Activated CD8-positive, alpha-beta T cell treated with anti-CD3 and anti-CD28 coated beads for 36 hours (primary cell): ENCODE measurements around the gene CNPPD1. TPM values are rescaled to one million over a fixed set of nuclear protein-coding genes. Genes with fewer than 3 reads are reported as not detected.

Experiments
- ATAC-seq: fragments of 200-7000 bp; cut with Tn5 transposase; one replicate; pipeline ENCODE4 v1.10.0; 2021; ENCODE audit warnings: mild to moderate bottlenecking, moderate library complexity
- CTCF ChIA-PET: fragments of 350-600 bp; sonication (Branson Sonifier 250); formaldehyde crosslinking; loops from one replicate; lab custom pipeline; 2021; ENCODE audit warnings: antibody characterized with exemption; lab: Charles Lee
- POLR2A ChIA-PET: fragments of 350-600 bp; sonication (Branson Sonifier 250); formaldehyde crosslinking; loops from one replicate; lab custom pipeline; 2021; ENCODE audit warnings: antibody characterized with exemption; lab: Charles Lee
- DNase-seq: peaks from one replicate; pipeline ENCODE4 v3.0.0-alpha.2; 2020
- H3K27ac Mint-ChIP-seq: one replicate; pipeline ENCODE4 v1.8.0; 2021; ENCODE audit warnings: mild to moderate bottlenecking, mixed read lengths
- H3K27me3 Mint-ChIP-seq: one replicate; pipeline ENCODE4 v1.8.0; 2021; ENCODE audit warnings: mixed read lengths
- H3K36me3 Mint-ChIP-seq: one replicate; pipeline ENCODE4 v1.8.0; 2021; ENCODE audit warnings: low read depth, mixed read lengths
- H3K4me1 Mint-ChIP-seq: one replicate; pipeline ENCODE4 v1.8.0; 2021; ENCODE audit warnings: low read depth, mixed read lengths
- H3K4me3 Mint-ChIP-seq: one replicate; pipeline ENCODE4 v1.8.0; 2021; ENCODE audit warnings: mild to moderate bottlenecking, moderate library complexity, mixed read lengths
- H3K9me3 Mint-ChIP-seq: one replicate; pipeline ENCODE4 v1.8.0; 2021; ENCODE audit warnings: mixed read lengths
- intact Hi-C: fragments of 100-400 bp; cut with micrococcal nuclease; formaldehyde crosslinking; loops from one replicate; pipeline ENCODE4 v1.10.0; 2022
- total RNA-seq, 2 experiments: library from RNA; stranded (reverse); gene quantifications; one replicate each; pipeline ENCODE4 v1.2.3, GENCODE V29; 2021
- TF ChIP-seq, protein P1 (sequence below): fragments of 200-600 bp; IDR thresholded peaks from one replicate; pipeline ENCODE4 v1.8.0; 2022; ENCODE audit warnings: antibody characterized with exemption, mild to moderate bottlenecking

CNPPD1 gene
- total RNA-seq, 2 experiments from 2014 or later: 38.6 to 38.7 TPM

DNA sequence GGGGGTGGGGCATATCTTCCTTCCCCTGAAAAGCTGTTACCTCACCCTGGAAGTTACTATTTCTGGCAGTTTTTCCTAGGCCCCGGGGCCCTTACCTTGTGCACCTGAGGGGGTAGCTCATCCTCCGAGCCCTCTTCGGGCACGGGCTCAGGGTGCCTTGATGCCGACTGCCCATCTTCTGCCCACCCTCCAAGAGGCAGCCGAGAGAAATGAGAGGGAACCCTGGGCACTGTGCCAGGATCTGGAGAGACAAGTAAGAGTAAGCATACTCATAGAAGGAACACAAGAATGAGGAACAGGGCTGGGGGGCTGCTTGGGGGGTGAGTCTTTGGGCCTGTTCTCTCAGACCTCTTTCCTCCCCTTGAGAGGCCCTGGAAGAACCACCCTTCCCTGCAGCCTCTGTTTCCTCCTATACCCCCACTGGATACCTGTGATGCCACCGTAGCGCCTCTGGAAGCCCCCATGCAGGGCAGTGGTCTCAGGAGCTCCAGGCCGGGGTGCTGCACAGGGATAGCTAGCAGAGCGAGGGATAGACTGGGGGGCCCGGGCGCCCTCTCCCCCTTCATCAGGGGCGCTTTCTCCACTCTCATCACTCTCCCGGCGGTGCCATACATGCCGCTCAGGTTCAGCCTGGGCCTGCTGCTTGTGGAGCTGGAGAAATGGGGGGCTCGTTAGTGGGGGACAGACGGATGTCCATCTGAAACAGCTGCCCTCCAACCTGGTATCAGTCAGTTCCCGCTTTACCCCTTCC is 44.1 kb upstream of the CNPPD1 start:
- intact Hi-C loops: no loop called here
- Mint-ChIP-seq H3K9me3 (no peaks in the 10 kb centered on the region), H3K4me3 (no peak overlapping the region), H3K4me1 (peaks cover 27% of the 10 kb centered on the region), H3K27me3 (no peaks in the 10 kb centered on the region), H3K36me3 (peaks cover 66% of the 10 kb centered on the region), H3K27ac (no peak overlapping the region)
- ATAC-seq (no peak), DNase-seq (no peak)
- TF ChIP-seq, protein P1, sequence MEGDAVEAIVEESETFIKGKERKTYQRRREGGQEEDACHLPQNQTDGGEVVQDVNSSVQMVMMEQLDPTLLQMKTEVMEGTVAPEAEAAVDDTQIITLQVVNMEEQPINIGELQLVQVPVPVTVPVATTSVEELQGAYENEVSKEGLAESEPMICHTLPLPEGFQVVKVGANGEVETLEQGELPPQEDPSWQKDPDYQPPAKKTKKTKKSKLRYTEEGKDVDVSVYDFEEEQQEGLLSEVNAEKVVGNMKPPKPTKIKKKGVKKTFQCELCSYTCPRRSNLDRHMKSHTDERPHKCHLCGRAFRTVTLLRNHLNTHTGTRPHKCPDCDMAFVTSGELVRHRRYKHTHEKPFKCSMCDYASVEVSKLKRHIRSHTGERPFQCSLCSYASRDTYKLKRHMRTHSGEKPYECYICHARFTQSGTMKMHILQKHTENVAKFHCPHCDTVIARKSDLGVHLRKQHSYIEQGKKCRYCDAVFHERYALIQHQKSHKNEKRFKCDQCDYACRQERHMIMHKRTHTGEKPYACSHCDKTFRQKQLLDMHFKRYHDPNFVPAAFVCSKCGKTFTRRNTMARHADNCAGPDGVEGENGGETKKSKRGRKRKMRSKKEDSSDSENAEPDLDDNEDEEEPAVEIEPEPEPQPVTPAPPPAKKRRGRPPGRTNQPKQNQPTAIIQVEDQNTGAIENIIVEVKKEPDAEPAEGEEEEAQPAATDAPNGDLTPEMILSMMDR: no peak
- POLR2A ChIA-PET: interaction anchor here (0.9 to 4.6 kb wide), 9 partner anchors 8 to 58 kb away, joined by 3 to 60 read pairs (median 5); partner anchors contain the start of genes ANKZF1, ATG9A, DNAJB2 and GLB1L
- CTCF ChIA-PET: no interaction called here

DNA sequence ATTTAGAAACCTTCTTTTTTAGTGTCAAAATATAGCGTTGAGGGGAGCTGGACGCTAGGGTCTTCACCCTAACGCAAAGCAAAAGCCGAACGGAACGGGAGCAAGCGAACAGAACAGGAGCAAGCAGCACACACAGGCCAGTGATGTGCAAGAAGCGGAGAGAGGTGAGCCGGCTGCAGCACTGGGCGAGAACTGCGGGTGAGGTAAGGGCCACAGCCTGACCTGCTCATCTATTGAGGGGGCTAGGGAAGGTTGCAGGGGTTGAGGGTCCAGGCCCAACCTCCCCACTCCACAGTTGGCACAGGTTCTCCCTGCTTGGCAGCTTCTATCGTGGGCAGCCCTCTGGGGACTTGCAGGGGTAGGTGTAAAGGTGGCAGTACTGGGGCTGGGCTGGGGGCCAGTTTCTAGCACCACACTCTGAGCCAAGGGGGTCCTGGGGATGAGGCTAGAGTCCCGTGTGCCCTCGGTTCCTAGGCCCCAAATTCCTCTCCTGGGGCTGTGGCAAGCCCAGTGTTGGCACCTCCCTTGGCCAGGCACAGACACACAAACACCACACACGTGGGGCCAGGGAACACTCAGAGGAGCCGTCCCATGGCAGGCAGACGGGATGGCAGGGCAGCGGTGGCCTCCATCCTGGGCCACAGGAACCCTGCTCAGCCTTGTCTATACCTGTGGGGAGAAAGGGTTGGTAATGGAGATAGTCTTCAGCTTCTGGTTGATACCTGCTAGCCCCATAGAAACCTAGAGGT is 43.2 kb upstream of the CNPPD1 start:
- no peak for DNase-seq
- CTCF ChIA-PET: interaction anchor here (1.2 to 2.8 kb wide), 6 partner anchors 10 to 224 kb away, joined by 4 to 19 read pairs (median 6); partner anchors contain the start of genes ANKZF1 and ATG9A
- ATAC-seq: no peak
- no peaks in the 10 kb centered on the region for H3K27me3 Mint-ChIP-seq
- POLR2A ChIA-PET: interaction anchor here (0.6 to 4.6 kb wide), 15 partner anchors 9 to 576 kb away, joined by 3 to 60 read pairs (median 5); partner anchors contain the start of genes ANKZF1, ATG9A, DNAJB2 and GLB1L
- no peak overlapping the region for H3K4me3 Mint-ChIP-seq
- peak overlapping the region; percentile 11 for H3K27ac Mint-ChIP-seq
- no peaks in the 10 kb centered on the region for H3K9me3 Mint-ChIP-seq
- peaks cover 25% of the 10 kb centered on the region for H3K4me1 Mint-ChIP-seq
- intact Hi-C loops: no loop called here
- peaks cover 57% of the 10 kb centered on the region for H3K36me3 Mint-ChIP-seq
- TF ChIP-seq, protein P1: no peak

DNA sequence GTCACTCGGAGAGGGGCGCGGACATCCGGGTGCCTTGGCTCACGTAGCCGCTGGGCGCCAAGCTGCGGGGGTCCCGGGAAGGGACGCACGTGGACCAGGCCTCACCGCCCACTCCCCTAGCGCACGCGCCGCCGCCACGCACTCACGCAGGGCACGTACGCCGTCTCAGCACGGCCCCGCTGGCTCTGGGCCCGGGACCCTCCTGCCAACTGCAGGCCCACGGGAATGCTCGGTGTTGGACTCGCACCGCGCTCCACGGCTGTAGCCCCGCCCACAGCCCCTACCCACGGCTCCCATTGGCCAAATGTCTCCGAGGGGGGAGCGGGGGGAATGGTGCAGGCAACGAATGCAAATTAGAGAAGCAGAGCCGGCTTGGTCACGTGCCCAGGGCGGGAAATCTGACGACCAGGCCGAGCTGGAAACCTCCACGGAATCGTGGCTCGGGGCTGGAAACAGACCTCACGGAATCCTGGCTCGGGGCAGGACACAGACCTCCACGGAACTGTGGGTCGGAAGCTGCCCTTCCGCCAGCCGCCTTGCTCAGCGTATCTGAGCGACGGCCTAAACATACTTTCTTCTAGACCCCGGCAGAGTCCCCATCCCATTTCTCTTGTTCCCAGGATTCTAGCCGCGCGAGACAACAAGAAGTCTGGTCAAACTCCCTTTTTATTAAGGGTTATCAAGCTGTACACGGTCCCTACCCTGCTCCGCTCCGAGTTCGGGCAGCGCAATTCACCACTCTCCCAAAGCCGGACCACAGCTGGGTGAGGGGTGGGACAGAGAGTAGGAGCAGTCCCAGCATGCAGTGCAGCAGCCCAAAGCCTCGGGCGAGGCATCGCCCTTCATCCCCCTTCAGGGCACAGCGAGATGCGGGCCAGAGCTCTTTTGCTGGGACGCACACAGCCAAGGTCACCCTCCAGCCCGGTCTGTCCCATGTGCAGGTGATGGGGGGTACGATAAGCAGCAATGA is 42.3 kb upstream of the CNPPD1 start, which contains the start of gene ABCB6:
Gene ABCB6, minus strand, starts transcription at position 227 of the 970 bp plus-strand sequence. CDS start 285 bp downstream, outside the sequence.
- ATAC-seq (peak; percentile 92), DNase-seq (peak; percentile 95)
- Mint-ChIP-seq H3K9me3 (no peaks in the 10 kb centered on the region), H3K4me1 (peaks cover 25% of the 10 kb centered on the region), H3K36me3 (peaks cover 53% of the 10 kb centered on the region), H3K4me3 (peak within 1 kb of the TSS; percentile 88), H3K27me3 (no peaks in the 10 kb centered on the region), H3K27ac (peak within 1 kb of the TSS; percentile 77)
- TF ChIP-seq, protein P1: no peak
- CTCF ChIA-PET: interaction anchor here (0.5 to 2.8 kb wide), 12 partner anchors 8 to 239 kb away, joined by 3 to 19 read pairs (median 4); partner anchors contain the start of genes ANKZF1, ATG9A and ZFAND2B
- POLR2A ChIA-PET: interaction anchor here (0.7 to 4.6 kb wide), 23 partner anchors 10 to 168 kb away, joined by 3 to 60 read pairs (median 5); partner anchors contain the start of genes ANKZF1, ATG9A, CNPPD1 and DNAJB2
- intact Hi-C loops: no loop called here

DNA sequence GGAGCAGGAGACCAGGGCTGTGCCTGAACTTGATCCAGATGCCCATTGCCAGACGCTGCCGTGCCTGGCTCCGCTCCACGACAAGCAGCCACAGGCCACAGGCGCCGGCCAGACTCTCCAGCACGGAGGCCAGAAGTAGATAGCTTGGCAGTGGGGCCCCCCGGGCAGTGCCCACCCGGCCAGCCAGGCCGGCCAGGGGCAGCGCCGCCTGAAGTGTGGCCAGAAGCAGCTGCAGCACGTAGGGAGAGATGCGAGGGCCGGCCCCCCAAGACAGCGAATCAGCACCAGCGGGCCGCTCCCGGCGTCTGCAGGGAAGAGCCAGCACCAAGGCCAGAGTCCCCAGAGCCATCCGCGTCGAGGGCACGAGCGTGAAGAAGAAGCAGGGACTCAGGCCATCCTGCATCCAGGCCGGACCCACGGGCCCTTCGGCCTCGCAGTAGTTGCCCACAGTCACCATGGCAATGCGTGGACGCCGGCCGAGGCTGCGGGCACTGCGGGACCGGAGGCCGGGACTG is 41.5 kb upstream of the CNPPD1 start:
- POLR2A ChIA-PET: interaction anchor here (0.7 to 4.6 kb wide), 17 partner anchors 11 to 169 kb away, joined by 3 to 60 read pairs (median 6); partner anchors contain the start of genes ANKZF1, ATG9A, CNPPD1 and DNAJB2
- peak; percentile 42 for ATAC-seq
- H3K27ac Mint-ChIP-seq: peak overlapping the region; percentile 77
- TF ChIP-seq, protein P1: no peak
- peaks cover 51% of the 10 kb centered on the region for H3K36me3 Mint-ChIP-seq
- H3K9me3 Mint-ChIP-seq: no peaks in the 10 kb centered on the region
- H3K4me1 Mint-ChIP-seq: peaks cover 25% of the 10 kb centered on the region
- CTCF ChIA-PET: interaction anchor here (1.0 to 2.8 kb wide), 8 partner anchors 12 to 77 kb away, joined by 3 to 19 read pairs (median 6); partner anchors contain the start of genes ANKZF1, ATG9A and ZFAND2B
- intact Hi-C loops: no loop called here
- DNase-seq: peak; percentile 19
- peak overlapping the region; percentile 88 for H3K4me3 Mint-ChIP-seq
- no peaks in the 10 kb centered on the region for H3K27me3 Mint-ChIP-seq
